ENCODE measurements around the gene CFAP299.

CFAP299 gene

GRCh38 chr4:80343887-80344286 lies 8.4 kb downstream of the CFAP299 start:
- Histone ChIP-seq H3K27ac (ENCODE audit: poor library complexity, severe bottlenecking) (no peak overlapping the region), H3K27me3 (ENCODE audit: insufficient read depth, poor library complexity, severe bottlenecking) (peaks cover 4% of the 10 kb centered on the region), H3K36me3 (ENCODE audit: low read depth) (no peaks in the 10 kb centered on the region), H3K4me3 (ENCODE audit: severe bottlenecking) (no peak overlapping the region), H3K9me3 (ENCODE audit: severe bottlenecking) (no peaks in the 10 kb centered on the region), H3K4me1 (ENCODE audit: insufficient read depth, poor library complexity, severe bottlenecking) (no peaks in the 10 kb centered on the region)
- DNase-seq (ENCODE audit: low spot score) (no peak), ATAC-seq (ENCODE audit: low read depth) (no peak)
- no peak for TF ChIP-seq CTCF (IDR thresholded peaks at IDR 0.05; ENCODE audit: poor library complexity, severe bottlenecking)

GRCh38 chr4:80360084-80360483 lies 24.6 kb downstream of the CFAP299 start:
- no peak for TF ChIP-seq CTCF (IDR thresholded peaks at IDR 0.05; ENCODE audit: poor library complexity, severe bottlenecking)
- DNase-seq (ENCODE audit: low spot score) (no peak), ATAC-seq (ENCODE audit: low read depth) (no peak)
- Histone ChIP-seq H3K9me3 (ENCODE audit: severe bottlenecking) (no peaks in the 10 kb centered on the region), H3K4me1 (ENCODE audit: insufficient read depth, poor library complexity, severe bottlenecking) (no peaks in the 10 kb centered on the region), H3K27ac (ENCODE audit: poor library complexity, severe bottlenecking) (no peak overlapping the region), H3K27me3 (ENCODE audit: insufficient read depth, poor library complexity, severe bottlenecking) (peaks cover 13% of the 10 kb centered on the region), H3K4me3 (ENCODE audit: severe bottlenecking) (no peak overlapping the region), H3K36me3 (ENCODE audit: low read depth) (no peaks in the 10 kb centered on the region)

- no peak for DNase-seq (ENCODE audit: low spot score)
- no peak for TF ChIP-seq CTCF (IDR thresholded peaks at IDR 0.05; ENCODE audit: poor library complexity, severe bottlenecking)
Measured at GRCh38 chr4:80360900-80361299, 25.4 kb downstream of the CFAP299 start.

GRCh38 chr4:80361329-80361900 lies 25.9 kb downstream of the CFAP299 start:
- Histone ChIP-seq H3K27me3 (ENCODE audit: insufficient read depth, poor library complexity, severe bottlenecking) (peaks cover 13% of the 10 kb centered on the region), H3K4me3 (ENCODE audit: severe bottlenecking) (no peak overlapping the region), H3K36me3 (ENCODE audit: low read depth) (no peaks in the 10 kb centered on the region), H3K9me3 (ENCODE audit: severe bottlenecking) (no peaks in the 10 kb centered on the region), H3K27ac (ENCODE audit: poor library complexity, severe bottlenecking) (no peak overlapping the region), H3K4me1 (ENCODE audit: insufficient read depth, poor library complexity, severe bottlenecking) (no peaks in the 10 kb centered on the region)
- peak; percentile 79 for TF ChIP-seq CTCF (IDR thresholded peaks at IDR 0.05; ENCODE audit: poor library complexity, severe bottlenecking)
- no peak for DNase-seq (ENCODE audit: low spot score)
- ATAC-seq (ENCODE audit: low read depth), result peak; percentile 51; the same call in 1 of the 3 replicates

More at GRCh38 chr4:80360900-80361299, 25.4 kb downstream of the CFAP299 start:
- H3K27ac ChIP-seq (ENCODE audit: poor library complexity, severe bottlenecking), result no peak overlapping the region
- H3K36me3 ChIP-seq (ENCODE audit: low read depth), result no peaks in the 10 kb centered on the region
- H3K9me3 ChIP-seq (ENCODE audit: severe bottlenecking), result no peaks in the 10 kb centered on the region
- no peak overlapping the region for H3K4me3 ChIP-seq (ENCODE audit: severe bottlenecking)
- H3K27me3 ChIP-seq (ENCODE audit: insufficient read depth, poor library complexity, severe bottlenecking), result peaks cover 13% of the 10 kb centered on the region
- ATAC-seq (ENCODE audit: low read depth), result 0 out of 3 replicates have a peak, but pooled peaks have one; percentile 44
- H3K4me1 ChIP-seq (ENCODE audit: insufficient read depth, poor library complexity, severe bottlenecking), result no peaks in the 10 kb centered on the region

GRCh38 chr4:80362578-80363181 lies 27.1 kb downstream of the CFAP299 start:
- Histone ChIP-seq H3K27ac (ENCODE audit: poor library complexity, severe bottlenecking) (no peak overlapping the region), H3K36me3 (ENCODE audit: low read depth) (no peaks in the 10 kb centered on the region), H3K9me3 (ENCODE audit: severe bottlenecking) (no peaks in the 10 kb centered on the region), H3K27me3 (ENCODE audit: insufficient read depth, poor library complexity, severe bottlenecking) (peaks cover 6% of the 10 kb centered on the region), H3K4me1 (ENCODE audit: insufficient read depth, poor library complexity, severe bottlenecking) (no peaks in the 10 kb centered on the region), H3K4me3 (ENCODE audit: severe bottlenecking) (no peak overlapping the region)
- peak; percentile 88 for TF ChIP-seq CTCF (IDR thresholded peaks at IDR 0.05; ENCODE audit: poor library complexity, severe bottlenecking)
- ATAC-seq (ENCODE audit: low read depth), result peak; percentile 70; the same call in 2 of the 3 replicates
- no peak for DNase-seq (ENCODE audit: low spot score)

All from RWPE2 (cell line).